Type B pancreatic cell (in vitro differentiated cells): ENCODE measurements around the gene HSPG2. TPM values are rescaled to one million over a fixed set of nuclear protein-coding genes. Genes with fewer than 3 reads are reported as not detected.

Experiments
- DNase-seq: peaks from one replicate; pipeline ENCODE4 v3.0.0; 2021; ENCODE audit warnings: mixed read lengths; ENCODE audit not compliant: unreplicated experiment; ENCODE audit errors: extremely low spot score
- H3K27ac Mint-ChIP-seq: 2 replicates; pipeline ENCODE4 v1.8.0; 2021; ENCODE audit warnings: mild to moderate bottlenecking, mixed read lengths
- H3K27me3 Mint-ChIP-seq: 2 replicates; pipeline ENCODE4 v1.8.0; 2021; ENCODE audit warnings: mixed read lengths
- H3K36me3 Mint-ChIP-seq: 2 replicates; pipeline ENCODE4 v1.8.0; 2021; ENCODE audit warnings: mixed read lengths
- H3K4me1 Mint-ChIP-seq: one replicate; pipeline ENCODE4 v1.8.0; 2021; ENCODE audit warnings: mixed read lengths; ENCODE audit not compliant: unreplicated experiment
- H3K4me3 Mint-ChIP-seq: 2 replicates; pipeline ENCODE4 v1.8.0; 2021; ENCODE audit warnings: mild to moderate bottlenecking, mixed read lengths
- H3K9me3 Mint-ChIP-seq: 2 replicates; pipeline ENCODE4 v1.8.0; 2021; ENCODE audit warnings: mixed read lengths
- CTCF ChIP-seq: fragments of 200-600 bp; sonication (generic); conservative IDR thresholded peaks from 2 replicates; pipeline ENCODE4 v1.5.0; 2021; ENCODE audit warnings: antibody characterized with exemption, mild to moderate bottlenecking
- total RNA-seq: library from RNA; stranded (reverse); gene quantifications from 2 replicates; pipeline ENCODE4 v1.2.1, GENCODE V29; 2021; ENCODE audit warnings: low replicate concordance

The HSPG2 gene
- total RNA-seq, 1 donor from 2014 or later: 130 TPM

- Mint-ChIP-seq H3K27ac (no peak overlapping the region), H3K9me3 (no peaks in the 10 kb centered on the region), H3K4me3 (no peak overlapping the region), H3K27me3 (no peaks in the 10 kb centered on the region), H3K4me1 (no peaks in the 10 kb centered on the region), H3K36me3 (peaks cover 30% of the 10 kb centered on the region)
- DNase-seq: no peak
- no peak for TF ChIP-seq CTCF
Measured at GRCh38 chr1:21834094-21834493, 103.0 kb downstream of the HSPG2 start.

- Mint-ChIP-seq H3K36me3 (peaks cover 30% of the 10 kb centered on the region), H3K4me3 (no peak overlapping the region), H3K27me3 (no peaks in the 10 kb centered on the region), H3K4me1 (no peaks in the 10 kb centered on the region), H3K9me3 (no peaks in the 10 kb centered on the region), H3K27ac (no peak overlapping the region)
- no peak for TF ChIP-seq CTCF
- no peak for DNase-seq
Measured at GRCh38 chr1:21833392-21833976, 103.6 kb downstream of the HSPG2 start.

- Mint-ChIP-seq H3K9me3 (no peaks in the 10 kb centered on the region), H3K36me3 (peaks cover 35% of the 10 kb centered on the region), H3K27ac (no peak overlapping the region), H3K4me1 (no peaks in the 10 kb centered on the region), H3K27me3 (no peaks in the 10 kb centered on the region), H3K4me3 (no peak overlapping the region)
- no peak for TF ChIP-seq CTCF
- no peak for DNase-seq
Measured at GRCh38 chr1:21831454-21831970, 105.6 kb downstream of the HSPG2 start.

GRCh38 chr1:21830792-21831453 is 106.2 kb downstream of the HSPG2 start:
- H3K36me3 Mint-ChIP-seq: peaks cover 35% of the 10 kb centered on the region
- no peaks in the 10 kb centered on the region for H3K27me3 Mint-ChIP-seq
- no peak for DNase-seq
- no peaks in the 10 kb centered on the region for H3K9me3 Mint-ChIP-seq
- TF ChIP-seq CTCF: no peak
- H3K4me1 Mint-ChIP-seq: no peaks in the 10 kb centered on the region
- no peak overlapping the region for H3K4me3 Mint-ChIP-seq
- no peak overlapping the region for H3K27ac Mint-ChIP-seq

- peaks cover 23% of the 10 kb centered on the region for H3K36me3 Mint-ChIP-seq
- no peaks in the 10 kb centered on the region for H3K4me1 Mint-ChIP-seq
- no peaks in the 10 kb centered on the region for H3K9me3 Mint-ChIP-seq
- DNase-seq: no peak
- H3K27me3 Mint-ChIP-seq: no peaks in the 10 kb centered on the region
- no peak overlapping the region for H3K4me3 Mint-ChIP-seq
- H3K27ac Mint-ChIP-seq: no peak overlapping the region
- no peak for TF ChIP-seq CTCF
Measured at GRCh38 chr1:21829294-21829693, 107.8 kb downstream of the HSPG2 start.
